ENCODE measurements around the gene CDK11B.

Gene CDK11B

GRCh38 chr1:1616838-1617237 lies 42.0 kb downstream of the CDK11B start:
- FAIRE-seq (no peak), DNase-seq (ENCODE audit: insufficient read length, low spot score) (no peak)
- TF ChIP-seq POLR2A (IDR thresholded peaks at IDR 0.05; ENCODE audit: low read depth, low read length), result no peak
- TF ChIP-seq SPI1 (IDR thresholded peaks at IDR 0.05; ENCODE audit: low read depth, low read length), result no peak
- TF ChIP-seq POLR2AphosphoS5 (IDR thresholded peaks at IDR 0.05; ENCODE audit: low read depth, low read length), result no peak
- TF ChIP-seq PAX5 (IDR thresholded peaks at IDR 0.05; ENCODE audit: insufficient read depth, low read length, severe bottlenecking), result no peak
- no peak for TF ChIP-seq POU2F2 (IDR thresholded peaks at IDR 0.05; ENCODE audit: low read depth, low read length)
- no peak for TF ChIP-seq TAF1 (IDR thresholded peaks at IDR 0.05; ENCODE audit: low read depth, low read length)

- no peak for TF ChIP-seq POLR2AphosphoS5 (IDR thresholded peaks at IDR 0.05; ENCODE audit: low read depth, low read length)
- no peak for TF ChIP-seq POU2F2 (IDR thresholded peaks at IDR 0.05; ENCODE audit: low read depth, low read length)
- TF ChIP-seq SPI1 (IDR thresholded peaks at IDR 0.05; ENCODE audit: low read depth, low read length), result no peak
- TF ChIP-seq PAX5 (IDR thresholded peaks at IDR 0.05; ENCODE audit: insufficient read depth, low read length, severe bottlenecking), result no peak
- TF ChIP-seq TAF1 (IDR thresholded peaks at IDR 0.05; ENCODE audit: low read depth, low read length), result no peak
- no peak for TF ChIP-seq POLR2A (IDR thresholded peaks at IDR 0.05; ENCODE audit: low read depth, low read length)
- peak; percentile 58 for FAIRE-seq
- DNase-seq (ENCODE audit: insufficient read length, low spot score), result peak; percentile 72
Measured at GRCh38 chr1:1616045-1616790, 42.6 kb downstream of the CDK11B start.

- FAIRE-seq (peak; percentile 100), DNase-seq (ENCODE audit: insufficient read length, low spot score) (peak; percentile 100)
- TF ChIP-seq POLR2A (IDR thresholded peaks at IDR 0.05; ENCODE audit: low read depth, low read length), result peak; percentile 67
- TF ChIP-seq POU2F2 (IDR thresholded peaks at IDR 0.05; ENCODE audit: low read depth, low read length), result no peak
- peak; percentile 40; the same call in 1 of the 2 replicates for TF ChIP-seq TAF1 (IDR thresholded peaks at IDR 0.05; ENCODE audit: low read depth, low read length)
- peak; percentile 83 for TF ChIP-seq POLR2AphosphoS5 (IDR thresholded peaks at IDR 0.05; ENCODE audit: low read depth, low read length)
Measured at GRCh38 chr1:1615256-1616044, 43.4 kb downstream of the CDK11B start, which contains the start of gene MIB2. Gene MIB2, plus strand, starts transcription at chr1:1615500. Its CDS starts 7,953 bp downstream, at chr1:1623453.

- TF ChIP-seq SPI1 (IDR thresholded peaks at IDR 0.05; ENCODE audit: low read depth, low read length) (no peak), POLR2AphosphoS5 (IDR thresholded peaks at IDR 0.05; ENCODE audit: low read depth, low read length) (no peak), POLR2A (IDR thresholded peaks at IDR 0.05; ENCODE audit: low read depth, low read length) (no peak), POU2F2 (IDR thresholded peaks at IDR 0.05; ENCODE audit: low read depth, low read length) (no peak), TAF1 (IDR thresholded peaks at IDR 0.05; ENCODE audit: low read depth, low read length) (no peak; the same call in 1 of the 2 replicates), PAX5 (IDR thresholded peaks at IDR 0.05; ENCODE audit: insufficient read depth, low read length, severe bottlenecking) (no peak)
- FAIRE-seq, result no peak
Measured at GRCh38 chr1:1614954-1615255, 43.9 kb downstream of the CDK11B start.

GRCh38 chr1:1614204-1614953 lies 44.4 kb downstream of the CDK11B start:
- TF ChIP-seq POLR2AphosphoS5 (IDR thresholded peaks at IDR 0.05; ENCODE audit: low read depth, low read length) (no peak), POLR2A (IDR thresholded peaks at IDR 0.05; ENCODE audit: low read depth, low read length) (no peak), TAF1 (IDR thresholded peaks at IDR 0.05; ENCODE audit: low read depth, low read length) (no peak), PAX5 (IDR thresholded peaks at IDR 0.05; ENCODE audit: insufficient read depth, low read length, severe bottlenecking) (no peak), SPI1 (IDR thresholded peaks at IDR 0.05; ENCODE audit: low read depth, low read length) (no peak)
- no peak for DNase-seq (ENCODE audit: insufficient read length, low spot score)

More at GRCh38 chr1:1614954-1615255, 43.9 kb downstream of the CDK11B start:
- no peak for DNase-seq (ENCODE audit: insufficient read length, low spot score)

GRCh38 chr1:1613509-1614082 lies 45.2 kb downstream of the CDK11B start:
- no peak for TF ChIP-seq PAX5 (IDR thresholded peaks at IDR 0.05; ENCODE audit: insufficient read depth, low read length, severe bottlenecking)
- no peak for TF ChIP-seq TAF1 (IDR thresholded peaks at IDR 0.05; ENCODE audit: low read depth, low read length)
- no peak for TF ChIP-seq POLR2A (IDR thresholded peaks at IDR 0.05; ENCODE audit: low read depth, low read length)
- TF ChIP-seq POU2F2 (IDR thresholded peaks at IDR 0.05; ENCODE audit: low read depth, low read length), result no peak
- no peak for TF ChIP-seq SPI1 (IDR thresholded peaks at IDR 0.05; ENCODE audit: low read depth, low read length)
- TF ChIP-seq POLR2AphosphoS5 (IDR thresholded peaks at IDR 0.05; ENCODE audit: low read depth, low read length), result no peak
- FAIRE-seq, result no peak
- DNase-seq (ENCODE audit: insufficient read length, low spot score), result no peak

More at GRCh38 chr1:1614204-1614953, 44.4 kb downstream of the CDK11B start:
- FAIRE-seq, result peak; percentile 51

- TF ChIP-seq SPI1 (IDR thresholded peaks at IDR 0.05; ENCODE audit: low read depth, low read length), result no peak
- no peak for TF ChIP-seq POLR2A (IDR thresholded peaks at IDR 0.05; ENCODE audit: low read depth, low read length)
- TF ChIP-seq POU2F2 (IDR thresholded peaks at IDR 0.05; ENCODE audit: low read depth, low read length), result no peak
- TF ChIP-seq PAX5 (IDR thresholded peaks at IDR 0.05; ENCODE audit: insufficient read depth, low read length, severe bottlenecking), result no peak
- TF ChIP-seq TAF1 (IDR thresholded peaks at IDR 0.05; ENCODE audit: low read depth, low read length), result no peak
- TF ChIP-seq POLR2AphosphoS5 (IDR thresholded peaks at IDR 0.05; ENCODE audit: low read depth, low read length), result no peak
- FAIRE-seq (no peak), DNase-seq (ENCODE audit: insufficient read length, low spot score) (no peak)
Measured at GRCh38 chr1:1612104-1612400, 46.8 kb downstream of the CDK11B start.

GRCh38 chr1:1610796-1611195 lies 48.0 kb downstream of the CDK11B start:
- TF ChIP-seq TAF1 (IDR thresholded peaks at IDR 0.05; ENCODE audit: low read depth, low read length) (no peak), POLR2AphosphoS5 (IDR thresholded peaks at IDR 0.05; ENCODE audit: low read depth, low read length) (no peak), POLR2A (IDR thresholded peaks at IDR 0.05; ENCODE audit: low read depth, low read length) (no peak), POU2F2 (IDR thresholded peaks at IDR 0.05; ENCODE audit: low read depth, low read length) (no peak), PAX5 (IDR thresholded peaks at IDR 0.05; ENCODE audit: insufficient read depth, low read length, severe bottlenecking) (no peak)
- FAIRE-seq, result no peak
- no peak for DNase-seq (ENCODE audit: insufficient read length, low spot score)

All from GM12891 (cell line).